ENCODE measurements around the gene CAMTA1.

GRCh38 chr1:7045897-7046296 lies 260.6 kb downstream of the CAMTA1 start:
- TF ChIP-seq POLR2A (IDR thresholded peaks at IDR 0.05) (no peak), POLR2AphosphoS5 (IDR thresholded peaks at IDR 0.05) (no peak), CTCF (IDR thresholded peaks at IDR 0.05) (no peak)

Measured in upper lobe of left lung (tissue), 4 donors.